KBM-7 (cell line): ENCODE data around the gene ELFN1.

Source experiments
- DNase-seq: peaks from one replicate; pipeline ENCODE4 v3.0.0-alpha.2; 2015
- in situ Hi-C: fragments of 300-500 bp; cut with MboI; formaldehyde crosslinking; loops from 2 replicates; pipeline ENCODE4 v1.14.3; 2020; ENCODE audit warnings: low sequenced_read_pairs, low pct_unique_long_range_greater_than_20kb, mixed read lengths

Gene ELFN1

DNA sequence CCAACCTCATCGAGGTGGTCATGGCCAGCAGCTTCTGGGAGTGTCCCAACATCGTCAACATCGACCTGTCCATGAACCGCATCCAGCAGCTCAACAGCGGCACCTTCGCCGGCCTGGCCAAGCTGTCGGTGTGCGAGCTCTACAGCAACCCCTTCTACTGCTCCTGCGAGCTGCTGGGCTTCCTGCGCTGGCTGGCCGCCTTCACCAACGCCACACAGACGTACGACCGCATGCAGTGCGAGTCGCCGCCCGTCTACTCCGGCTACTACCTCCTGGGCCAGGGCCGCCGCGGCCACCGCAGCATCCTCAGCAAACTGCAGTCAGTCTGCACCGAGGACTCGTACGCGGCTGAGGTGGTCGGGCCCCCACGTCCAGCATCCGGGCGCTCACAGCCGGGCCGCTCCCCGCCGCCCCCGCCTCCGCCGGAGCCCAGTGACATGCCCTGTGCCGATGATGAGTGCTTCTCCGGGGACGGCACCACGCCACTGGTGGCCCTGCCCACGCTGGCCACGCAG, 75.0 kb downstream of the ELFN1 start:
- DNase-seq: no peak
- in situ Hi-C loops: no loop called here

DNA sequence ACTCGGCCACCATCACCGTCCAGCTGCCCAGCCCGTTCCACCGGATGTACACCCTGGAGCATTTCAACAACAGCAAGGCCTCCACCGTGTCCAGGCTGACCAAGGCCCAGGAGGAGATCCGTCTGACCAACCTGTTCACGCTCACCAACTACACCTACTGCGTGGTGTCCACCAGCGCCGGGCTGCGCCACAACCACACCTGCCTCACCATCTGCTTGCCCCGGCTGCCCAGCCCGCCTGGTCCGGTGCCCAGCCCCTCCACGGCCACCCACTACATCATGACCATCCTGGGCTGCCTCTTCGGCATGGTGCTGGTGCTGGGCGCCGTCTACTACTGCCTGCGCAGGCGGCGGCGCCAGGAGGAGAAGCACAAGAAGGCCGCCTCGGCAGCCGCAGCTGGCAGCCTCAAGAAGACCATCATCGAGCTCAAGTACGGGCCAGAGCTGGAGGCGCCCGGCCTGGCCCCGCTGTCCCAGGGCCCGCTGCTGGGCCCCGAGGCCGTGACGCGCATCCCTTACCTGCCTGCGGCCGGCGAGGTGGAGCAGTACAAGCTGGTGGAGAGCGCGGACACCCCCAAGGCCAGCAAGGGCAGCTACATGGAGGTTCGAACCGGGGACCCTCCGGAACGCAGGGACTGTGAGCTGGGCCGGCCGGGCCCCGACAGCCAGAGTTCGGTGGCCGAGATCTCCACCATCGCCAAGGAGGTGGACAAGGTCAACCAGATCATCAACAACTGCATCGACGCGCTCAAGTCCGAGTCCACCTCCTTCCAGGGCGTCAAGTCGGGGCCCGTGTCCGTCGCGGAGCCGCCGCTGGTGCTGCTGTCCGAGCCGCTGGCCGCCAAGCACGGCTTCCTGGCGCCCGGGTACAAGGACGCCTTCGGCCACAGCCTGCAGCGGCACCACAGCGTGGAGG, 75.8 kb downstream of the ELFN1 start:
- in situ Hi-C loops: no loop called here
- DNase-seq: no peak

DNA sequence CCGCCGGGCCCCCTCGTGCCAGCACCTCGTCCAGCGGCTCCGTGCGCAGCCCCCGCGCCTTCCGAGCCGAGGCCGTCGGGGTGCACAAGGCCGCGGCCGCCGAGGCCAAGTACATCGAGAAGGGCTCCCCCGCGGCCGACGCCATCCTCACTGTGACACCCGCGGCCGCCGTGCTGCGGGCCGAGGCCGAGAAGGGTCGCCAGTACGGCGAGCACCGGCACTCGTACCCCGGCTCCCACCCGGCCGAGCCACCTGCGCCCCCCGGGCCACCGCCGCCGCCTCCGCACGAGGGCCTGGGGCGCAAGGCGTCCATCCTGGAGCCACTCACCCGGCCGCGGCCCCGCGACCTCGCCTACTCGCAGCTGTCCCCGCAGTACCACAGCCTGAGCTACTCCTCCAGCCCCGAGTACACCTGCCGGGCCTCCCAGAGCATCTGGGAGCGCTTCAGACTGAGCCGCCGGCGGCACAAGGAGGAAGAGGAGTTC, 76.5 kb downstream of the ELFN1 start:
- in situ Hi-C loops: no loop called here
- DNase-seq: no peak

DNA sequence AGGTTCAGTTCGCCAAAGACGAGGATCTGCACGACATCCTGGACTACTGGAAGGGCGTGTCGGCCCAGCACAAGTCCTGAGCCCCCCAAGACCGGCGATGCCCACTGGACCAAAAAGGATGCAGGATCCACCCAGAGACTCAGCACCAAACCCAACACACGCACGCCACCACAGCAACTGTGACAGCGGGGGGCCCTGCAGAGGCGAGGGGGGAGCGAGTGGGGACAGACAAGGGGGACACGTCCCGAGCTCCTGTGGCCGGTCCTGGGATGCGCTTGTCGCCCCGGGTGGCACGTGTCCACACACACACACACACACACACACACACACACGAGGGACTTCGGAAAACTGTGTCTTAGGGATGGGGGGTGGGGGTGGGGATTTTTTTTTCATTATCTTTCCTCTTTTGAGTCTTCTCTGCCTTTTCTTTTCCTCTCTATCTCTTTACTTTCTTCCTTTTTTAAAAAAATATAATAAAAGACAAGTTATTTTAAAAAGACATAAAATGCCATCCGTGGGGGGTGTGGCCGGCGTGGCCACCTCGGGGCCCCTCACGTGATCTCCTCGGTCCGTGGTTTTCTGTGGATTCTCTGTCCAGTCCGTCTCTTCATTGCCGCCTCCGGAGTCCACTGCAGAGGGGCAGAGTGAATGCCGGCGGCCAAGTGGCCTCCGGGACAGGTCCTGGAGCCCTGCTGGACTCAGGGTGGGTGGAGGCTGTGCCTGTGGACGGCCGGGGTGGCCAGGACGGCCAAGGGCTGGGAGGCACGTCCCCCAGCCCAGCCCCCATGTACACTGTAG, 77.1 kb downstream of the ELFN1 start:
- in situ Hi-C loops: no loop called here
- DNase-seq: no peak

DNA sequence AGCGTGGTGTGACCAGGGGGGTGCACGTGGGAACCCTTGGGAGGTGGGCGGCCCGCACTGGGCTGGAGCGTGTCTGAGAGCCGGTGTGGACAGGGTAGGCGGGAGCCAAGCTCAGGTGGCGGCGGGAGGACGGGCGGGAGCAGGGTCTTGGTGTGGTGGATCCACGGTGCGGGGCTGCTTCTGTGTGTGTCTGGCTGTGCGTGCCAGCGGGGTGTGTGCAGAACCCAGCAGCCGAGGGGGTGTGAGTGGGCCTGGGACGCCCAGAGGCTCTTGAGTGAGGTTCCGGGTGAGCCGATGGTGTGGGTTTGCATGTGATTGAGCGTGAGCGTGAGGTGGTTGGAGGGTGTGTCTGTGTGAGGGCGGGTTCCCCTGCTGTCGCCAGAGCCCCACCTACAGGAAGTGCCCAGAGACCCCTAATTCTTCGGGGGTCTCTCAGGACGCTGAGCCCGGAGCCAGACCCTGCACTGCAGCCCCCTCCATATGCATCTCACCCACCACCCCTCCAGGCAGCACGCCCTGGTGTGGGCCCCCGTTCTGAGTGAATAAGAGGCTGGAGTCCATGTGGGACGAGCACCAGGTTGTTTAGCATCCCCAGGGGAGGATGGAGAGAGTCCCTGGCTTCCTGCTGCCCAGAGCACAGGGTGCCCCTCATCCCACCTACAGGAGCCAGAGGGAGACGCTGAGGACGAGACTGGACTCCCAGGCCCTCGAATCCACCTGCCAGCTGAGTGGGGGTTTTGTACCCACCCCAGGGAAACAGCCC, 78.2 kb downstream of the ELFN1 start:
- in situ Hi-C loops: no loop called here
- no peak for DNase-seq

DNA sequence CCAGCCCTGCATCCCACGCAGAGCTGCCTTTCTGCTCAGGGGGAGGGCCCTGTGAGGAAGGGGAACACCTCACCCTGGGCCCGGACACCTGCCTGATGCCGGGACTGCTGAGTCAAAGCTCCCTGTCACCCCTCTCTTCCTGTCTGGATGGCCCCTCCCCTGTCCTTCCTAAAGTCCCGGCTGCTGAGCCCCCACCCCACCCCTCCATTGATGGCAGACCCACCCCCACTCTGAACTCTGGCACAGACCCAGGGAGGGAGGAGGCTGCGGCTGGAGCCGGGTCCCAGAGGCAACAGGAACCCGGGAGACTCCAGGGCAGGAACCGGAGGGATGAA, 78.7 kb downstream of the ELFN1 start:
- in situ Hi-C loops: no loop called here

DNA sequence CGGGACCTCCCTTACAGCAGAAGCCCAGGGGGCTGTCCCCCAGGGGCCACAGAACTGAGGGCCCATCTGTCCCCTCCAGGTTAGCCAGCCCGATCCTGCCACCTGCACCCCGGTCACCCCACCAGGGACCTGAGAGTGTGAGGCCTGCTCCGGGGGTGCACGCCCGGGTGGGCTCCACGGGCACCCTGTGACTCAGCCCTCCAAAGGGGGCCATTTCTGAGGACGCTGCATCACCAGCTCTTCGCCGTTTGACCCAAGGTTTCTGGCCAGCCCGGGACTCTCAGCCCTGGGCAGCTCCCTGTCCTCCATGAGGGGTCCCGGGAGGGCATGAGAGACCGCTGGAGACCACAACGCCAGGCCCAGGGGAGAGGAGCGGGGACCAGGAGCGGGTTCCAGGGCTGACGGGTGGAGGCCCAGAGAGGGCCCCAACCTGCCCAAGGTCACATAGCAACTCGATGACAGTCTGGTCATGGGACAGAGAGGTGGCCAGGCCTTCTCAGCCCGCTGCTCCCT, 79.3 kb downstream of the ELFN1 start:
- in situ Hi-C loops: no loop called here

More for the DNA sequence above, 78.7 kb downstream of the ELFN1 start:
- DNase-seq: no peak

DNA sequence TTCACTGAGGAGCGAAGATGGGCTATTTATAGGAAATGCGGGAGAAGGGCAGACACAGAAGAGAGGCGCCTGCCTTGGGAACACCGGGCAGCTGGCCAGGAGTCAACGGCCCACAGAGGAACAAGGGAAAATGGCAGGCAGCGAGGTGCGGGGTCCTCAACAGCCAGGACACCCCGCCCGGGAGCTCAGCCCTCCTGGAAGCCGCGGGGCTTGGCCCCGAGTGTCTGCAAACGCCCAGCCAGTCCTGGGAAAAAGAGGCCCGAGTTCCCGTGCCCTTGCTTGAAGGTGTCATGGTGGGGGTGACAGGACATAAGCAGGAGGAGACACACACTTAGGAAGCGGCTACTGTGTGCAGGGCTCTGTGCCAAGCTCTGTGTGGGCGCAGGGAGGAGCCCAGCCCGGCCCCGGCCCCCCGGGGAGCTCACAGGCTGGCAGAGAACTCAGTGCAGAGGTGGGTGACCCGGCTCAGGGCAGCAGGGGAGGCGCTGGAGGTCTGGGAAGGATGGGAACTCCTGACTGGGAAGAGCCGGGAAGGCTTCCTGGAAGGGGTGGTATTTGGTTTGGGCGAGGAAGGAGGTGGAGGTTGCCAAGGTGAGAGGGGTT, 79.9 kb downstream of the ELFN1 start:
- no peak for DNase-seq
- in situ Hi-C loops: no loop called here

More for the DNA sequence above, 79.3 kb downstream of the ELFN1 start:
- DNase-seq: no peak

DNA sequence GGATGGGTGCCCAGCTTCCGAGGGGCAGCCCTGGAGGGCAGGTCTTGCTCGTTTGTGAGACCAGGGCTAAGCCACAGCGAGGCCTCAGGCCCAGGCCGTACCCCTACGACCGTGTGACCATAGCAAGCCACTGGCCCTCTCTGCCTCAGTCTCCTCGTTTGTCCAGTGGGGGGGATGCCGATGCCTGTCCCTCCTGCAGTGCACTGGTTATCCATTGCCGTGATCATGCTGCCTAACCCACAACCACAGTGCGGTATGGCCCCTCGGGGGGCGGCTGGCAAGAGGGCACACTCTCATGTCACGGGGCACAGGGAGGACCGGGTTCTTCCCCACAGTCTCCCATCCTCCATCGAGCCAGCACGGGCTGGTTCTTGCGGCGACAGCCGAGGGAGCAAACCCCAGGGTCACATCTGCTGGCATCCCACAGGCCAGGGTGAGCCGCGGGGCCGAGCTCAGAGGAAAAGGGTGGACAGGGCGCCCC, 80.5 kb downstream of the ELFN1 start:
- DNase-seq: no peak
- in situ Hi-C loops: no loop called here

DNA sequence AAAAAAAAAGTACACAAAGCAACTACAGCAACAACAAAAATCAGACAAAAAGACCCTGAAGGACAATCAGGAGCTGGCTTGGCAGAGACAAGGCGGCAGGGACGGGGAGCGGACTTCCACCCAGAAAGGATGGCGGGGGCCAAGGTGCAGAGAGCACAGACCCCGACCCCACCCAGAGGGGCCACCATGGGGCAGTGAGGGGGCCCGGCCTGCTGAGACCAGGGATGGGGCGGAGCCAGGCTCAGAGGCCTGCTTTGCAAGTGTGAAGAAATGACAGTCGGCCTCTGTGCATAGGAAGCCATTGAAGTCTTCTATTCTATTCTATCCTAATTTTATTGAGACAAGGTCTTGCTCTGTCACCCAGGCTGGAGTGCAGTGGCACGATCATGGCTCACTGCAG, 82.0 kb downstream of the ELFN1 start:
- no peak for DNase-seq
- in situ Hi-C loops: no loop called here

DNA sequence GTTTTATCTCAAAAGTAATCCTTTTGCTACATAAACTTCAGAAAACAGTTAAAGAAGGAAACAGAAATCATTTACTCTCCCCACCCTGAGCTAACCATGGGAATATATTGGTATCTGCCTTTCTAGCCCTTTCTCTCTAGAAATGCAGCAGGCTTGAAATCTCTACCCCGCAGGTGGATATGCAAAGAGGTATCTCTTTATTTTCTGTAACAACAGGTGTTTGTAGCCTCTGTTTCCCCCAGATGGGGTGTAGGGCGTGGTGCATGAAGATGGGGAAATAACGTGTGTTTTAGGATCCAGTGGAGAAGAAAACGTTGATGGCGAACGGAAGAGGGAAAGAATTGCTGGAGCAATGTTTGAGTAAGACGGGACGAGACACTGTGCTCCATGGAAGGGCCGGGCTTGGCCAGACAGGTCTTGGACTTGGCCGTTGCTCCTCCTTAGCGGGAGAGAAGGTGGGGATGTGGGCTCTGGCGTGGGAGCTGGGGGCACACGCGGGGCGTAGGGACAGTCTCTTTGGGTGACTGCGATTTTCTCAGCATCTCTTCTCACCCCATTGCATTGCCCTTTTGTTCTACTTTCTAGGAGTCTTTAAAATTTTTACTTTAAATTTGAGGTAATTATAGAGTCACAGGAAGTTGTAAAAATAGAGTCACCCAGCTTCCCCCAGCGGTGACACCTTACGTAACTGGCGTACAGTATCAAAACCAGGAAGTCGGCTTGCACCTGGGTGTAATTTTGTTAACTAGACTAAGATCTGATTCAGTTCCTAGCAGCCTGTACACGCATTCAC, 82.9 kb downstream of the ELFN1 start:
- in situ Hi-C loops: no loop called here
- peak; percentile 70 for DNase-seq

DNA sequence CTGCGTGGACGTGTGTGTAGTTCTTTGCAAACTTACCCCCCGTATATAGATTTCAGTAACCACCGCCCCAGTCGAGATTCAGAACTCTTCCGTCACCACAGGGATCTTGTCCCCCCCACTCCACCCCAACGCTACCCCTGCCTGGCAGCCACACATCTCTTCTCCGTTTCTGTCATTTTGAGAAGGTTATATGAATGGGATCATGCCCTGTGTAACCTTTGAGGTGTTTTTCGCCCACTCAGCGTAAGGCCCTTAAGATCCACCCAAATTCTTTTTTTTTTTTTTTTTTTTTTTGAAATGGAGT, 83.4 kb downstream of the ELFN1 start:
- no peak for DNase-seq
- in situ Hi-C loops: no loop called here

DNA sequence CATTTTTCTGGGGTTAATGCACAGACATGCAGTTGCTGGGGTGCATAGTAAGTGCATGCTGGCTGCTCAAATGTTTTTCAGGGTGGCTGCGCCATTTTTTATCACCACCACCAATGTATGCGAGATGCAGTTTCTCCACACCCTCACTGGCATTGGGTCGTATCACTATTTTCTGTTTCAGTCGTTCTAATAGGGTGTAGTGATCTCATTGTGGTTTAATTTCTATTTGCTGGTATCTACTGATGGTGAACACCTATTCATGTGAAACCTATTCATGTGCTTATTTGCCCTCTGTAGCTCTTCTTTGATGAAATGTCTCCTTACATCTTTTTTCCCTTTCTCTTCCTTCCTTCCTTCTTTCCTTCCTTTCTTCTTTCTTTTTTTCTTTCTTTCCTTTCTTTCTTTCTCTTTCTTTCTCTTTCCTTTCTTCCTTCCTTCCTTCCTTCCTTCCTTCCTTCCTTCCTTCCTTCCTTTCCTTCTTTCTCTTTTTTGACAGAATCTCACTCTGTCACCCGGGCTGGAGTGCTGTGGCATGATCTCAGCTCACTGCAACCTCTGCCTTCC, 84.3 kb downstream of the ELFN1 start:
- DNase-seq: no peak
- in situ Hi-C loops: no loop called here

DNA sequence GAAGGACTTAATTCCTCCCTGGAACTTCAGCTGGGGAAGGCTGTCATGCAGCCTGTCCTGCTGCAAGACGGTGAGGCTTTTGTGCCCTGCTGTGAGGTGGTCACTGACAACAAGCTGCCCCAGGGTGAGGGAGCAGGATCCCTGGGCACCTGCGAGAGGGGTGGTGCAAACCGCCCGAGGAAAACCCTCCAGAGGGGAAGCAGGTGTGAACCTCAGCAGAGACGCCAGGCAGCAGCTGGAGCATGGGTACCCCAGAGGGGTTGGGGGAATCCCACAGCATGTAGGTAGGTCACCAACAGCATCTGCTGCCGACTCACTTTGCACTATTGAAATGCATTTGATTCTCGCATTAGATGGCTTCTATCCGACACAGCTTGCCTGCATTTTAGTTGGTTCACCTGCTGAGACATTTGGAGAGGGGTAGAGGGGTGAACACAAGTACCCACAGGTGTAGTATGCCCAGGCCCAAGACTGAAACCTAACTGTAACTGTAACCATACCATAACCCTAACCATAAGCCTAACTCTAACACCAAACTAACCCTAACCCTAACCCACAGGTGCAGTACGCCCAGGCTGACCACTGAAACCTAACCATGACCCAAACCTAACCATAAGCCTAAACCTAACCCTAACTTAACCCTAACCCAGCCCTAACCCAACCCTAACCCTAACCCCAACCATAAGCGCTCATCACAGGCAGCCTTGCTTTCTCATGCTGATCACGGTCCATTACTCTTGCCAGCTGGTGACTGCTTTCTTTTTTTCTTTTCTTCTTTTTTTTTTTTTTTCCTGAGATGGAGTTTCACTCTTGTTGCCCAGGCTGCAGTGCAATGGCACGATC, 85.9 kb downstream of the ELFN1 start:
- no peak for DNase-seq
- in situ Hi-C loops: no loop called here

DNA sequence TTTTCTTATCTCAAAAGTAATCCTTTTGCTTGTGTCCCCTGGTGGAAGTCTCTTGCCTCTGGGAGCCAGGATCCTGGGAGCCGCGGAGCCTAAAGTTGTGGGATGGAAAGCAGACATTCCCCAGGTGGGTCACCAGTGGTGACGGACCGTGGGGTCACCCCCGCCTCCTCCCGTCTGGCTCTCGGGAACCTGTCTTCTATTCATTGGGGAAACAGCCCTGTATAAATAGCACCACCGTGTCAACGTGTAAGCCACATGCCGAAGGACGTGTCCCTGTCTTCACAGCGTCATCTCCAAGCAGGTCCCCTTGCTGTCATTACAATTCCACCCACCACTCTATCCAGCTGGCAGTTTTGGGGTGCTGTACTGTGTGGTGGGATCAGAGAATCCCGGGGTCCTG, 87.5 kb downstream of the ELFN1 start:
- in situ Hi-C loops: no loop called here
- no peak for DNase-seq

DNA sequence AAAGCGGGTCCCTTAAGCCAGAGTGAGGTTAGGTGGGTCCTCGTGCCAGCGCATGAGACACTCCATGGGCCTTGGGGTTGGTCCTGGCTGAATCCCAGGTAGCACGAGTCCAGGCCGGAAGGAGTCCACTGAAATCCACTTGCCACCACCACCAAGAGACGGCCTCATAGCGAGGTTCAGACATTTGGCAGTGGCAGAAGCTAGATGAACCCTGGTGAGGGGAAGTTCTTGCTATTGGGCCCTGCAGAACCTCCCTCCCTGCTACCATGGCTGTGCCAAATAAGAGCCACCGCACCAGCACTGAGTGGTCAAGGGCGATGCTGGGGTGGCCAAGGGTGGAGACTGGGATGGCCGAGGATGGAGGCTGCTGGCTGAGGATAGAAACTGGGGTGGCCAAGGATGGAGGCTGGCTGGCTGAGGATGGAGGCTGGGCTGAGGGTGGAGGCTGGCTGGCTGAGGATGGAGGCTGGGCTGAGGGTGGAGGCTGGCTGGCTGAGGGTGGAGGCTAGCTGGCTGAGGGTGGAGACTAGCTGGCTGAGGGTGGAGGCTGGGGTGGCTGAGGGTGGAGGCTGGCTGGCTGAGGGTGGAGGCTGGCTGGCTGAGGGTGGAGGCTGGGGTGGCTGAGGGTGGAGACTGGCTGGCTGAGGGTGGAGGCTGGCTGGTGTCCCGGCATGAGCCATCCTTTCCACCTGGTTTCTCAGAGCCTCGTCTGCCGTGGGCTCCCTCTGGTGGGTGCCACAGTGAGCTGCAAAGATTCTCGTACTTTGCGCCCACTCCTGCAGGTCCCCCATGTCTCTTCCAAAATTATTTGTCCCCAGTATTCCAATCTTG, 88.2 kb downstream of the ELFN1 start:
- in situ Hi-C loops: no loop called here
- DNase-seq: peak; percentile 59
